Right atrium auricular region (tissue), 2 donors: Measurements from ENCODE around the gene TUBA1C. TPM values are rescaled to one million over a fixed set of nuclear protein-coding genes. Genes with fewer than 3 reads are reported as not detected.

ENCODE experiments used
- DNase-seq: peaks from one replicate; pipeline ENCODE4 v3.0.0-alpha.2; 2019; ENCODE audit warnings: low spot score
- H3K27ac ChIP-seq, 2 donors: fragments of 200-600 bp; sonication (generic); 1 replicate in 1 of 2; 2 replicates in 1 of 2; pipeline ENCODE4 v1.5.1; 2016 to 2019
- H3K27me3 ChIP-seq, 2 donors: fragments of 200-600 bp; sonication (generic); one replicate each; pipeline versions ENCODE4 v1.5.1 to v1.6.0; 2017 to 2019
- H3K36me3 ChIP-seq: fragments of 200-600 bp; sonication (generic); one replicate; pipeline ENCODE4 v1.5.1; 2016
- H3K4me1 ChIP-seq, 2 donors: fragments of 200-600 bp; sonication (generic); one replicate each; pipeline versions ENCODE4 v1.5.1 to v1.6.0; 2017 to 2019
- H3K4me3 ChIP-seq, 2 donors: fragments of 200-600 bp; sonication (generic); 1 replicate in 1 of 2; 2 replicates in 1 of 2; pipeline ENCODE4 v1.5.1; 2017 to 2019; ENCODE audit warnings: mild to moderate bottlenecking in 1 of 2, moderate library complexity in 1 of 2
- H3K9me3 ChIP-seq, 2 donors: fragments of 200-600 bp; sonication (generic); one replicate each; pipeline ENCODE4 v1.5.1; 2019
- total RNA-seq, 2 donors: library from RNA; depleted of rRNA; stranded (reverse); fragments of >200 nt; gene quantifications; one replicate each; pipeline ENCODE4 v1.1.0, GENCODE V29; 2016
- TF ChIP-seq, protein P1 (sequence below), 2 donors: fragments of 200-600 bp; sonication (generic); IDR thresholded peaks; one replicate each; pipeline ENCODE4 v1.5.1; 2019; ENCODE audit warnings: antibody characterized with exemption in 2 of 2

Gene TUBA1C
- total RNA-seq, 2 donors from 2014 or later, result 64.4 to 145 TPM

DNA sequence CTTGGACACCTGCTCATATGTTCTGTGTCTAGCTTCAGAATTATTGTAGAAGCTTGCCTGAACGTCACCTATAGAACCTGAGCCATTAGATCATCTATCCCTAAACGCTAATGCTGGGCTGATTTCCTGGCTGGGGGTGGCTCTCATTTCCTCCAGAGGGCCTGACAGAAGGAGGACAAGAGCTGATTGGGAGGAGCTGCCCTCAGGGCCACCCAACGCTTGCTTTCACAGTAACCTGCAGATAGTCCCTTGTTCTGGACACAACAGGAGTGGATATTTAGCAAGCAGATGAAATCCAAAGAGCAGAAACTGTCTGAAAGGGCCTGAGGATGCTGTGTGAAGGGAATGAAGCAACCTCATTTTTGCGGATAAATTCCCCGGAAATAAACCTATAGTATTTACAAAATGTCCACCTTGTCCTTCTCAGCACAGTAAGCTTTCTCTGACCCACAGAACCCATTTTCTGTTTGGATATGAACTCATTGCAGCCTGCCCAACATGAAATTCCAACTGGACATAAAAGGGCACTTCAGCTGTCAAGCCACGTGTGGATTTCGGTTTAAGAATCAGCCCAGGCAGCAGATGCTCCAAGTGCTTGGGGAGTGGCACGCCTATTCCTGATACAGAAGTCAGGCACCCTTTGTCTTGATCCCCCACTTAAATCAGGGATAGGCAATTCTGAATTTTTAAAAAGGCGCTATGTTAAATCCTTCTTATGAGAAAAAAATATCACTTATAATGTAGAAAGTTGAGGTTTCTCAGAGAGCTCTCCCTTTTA lies 32.8 kb upstream of the TUBA1C start:
- H3K27me3 ChIP-seq, result no peaks in the 10 kb centered on the region
- H3K9me3 ChIP-seq, result no peaks in the 10 kb centered on the region
- no peak for DNase-seq
- H3K4me3 ChIP-seq, result no peak overlapping the region
- H3K27ac ChIP-seq, result peak overlapping the region; percentile 88 to 91
- H3K4me1 ChIP-seq, result peaks cover 0 to 24% of the 10 kb centered on the region in 2 donors
- TF ChIP-seq, protein P1, sequence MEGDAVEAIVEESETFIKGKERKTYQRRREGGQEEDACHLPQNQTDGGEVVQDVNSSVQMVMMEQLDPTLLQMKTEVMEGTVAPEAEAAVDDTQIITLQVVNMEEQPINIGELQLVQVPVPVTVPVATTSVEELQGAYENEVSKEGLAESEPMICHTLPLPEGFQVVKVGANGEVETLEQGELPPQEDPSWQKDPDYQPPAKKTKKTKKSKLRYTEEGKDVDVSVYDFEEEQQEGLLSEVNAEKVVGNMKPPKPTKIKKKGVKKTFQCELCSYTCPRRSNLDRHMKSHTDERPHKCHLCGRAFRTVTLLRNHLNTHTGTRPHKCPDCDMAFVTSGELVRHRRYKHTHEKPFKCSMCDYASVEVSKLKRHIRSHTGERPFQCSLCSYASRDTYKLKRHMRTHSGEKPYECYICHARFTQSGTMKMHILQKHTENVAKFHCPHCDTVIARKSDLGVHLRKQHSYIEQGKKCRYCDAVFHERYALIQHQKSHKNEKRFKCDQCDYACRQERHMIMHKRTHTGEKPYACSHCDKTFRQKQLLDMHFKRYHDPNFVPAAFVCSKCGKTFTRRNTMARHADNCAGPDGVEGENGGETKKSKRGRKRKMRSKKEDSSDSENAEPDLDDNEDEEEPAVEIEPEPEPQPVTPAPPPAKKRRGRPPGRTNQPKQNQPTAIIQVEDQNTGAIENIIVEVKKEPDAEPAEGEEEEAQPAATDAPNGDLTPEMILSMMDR (IDR thresholded peaks at IDR 0.05), result no peak
- no peaks in the 10 kb centered on the region for H3K36me3 ChIP-seq

DNA sequence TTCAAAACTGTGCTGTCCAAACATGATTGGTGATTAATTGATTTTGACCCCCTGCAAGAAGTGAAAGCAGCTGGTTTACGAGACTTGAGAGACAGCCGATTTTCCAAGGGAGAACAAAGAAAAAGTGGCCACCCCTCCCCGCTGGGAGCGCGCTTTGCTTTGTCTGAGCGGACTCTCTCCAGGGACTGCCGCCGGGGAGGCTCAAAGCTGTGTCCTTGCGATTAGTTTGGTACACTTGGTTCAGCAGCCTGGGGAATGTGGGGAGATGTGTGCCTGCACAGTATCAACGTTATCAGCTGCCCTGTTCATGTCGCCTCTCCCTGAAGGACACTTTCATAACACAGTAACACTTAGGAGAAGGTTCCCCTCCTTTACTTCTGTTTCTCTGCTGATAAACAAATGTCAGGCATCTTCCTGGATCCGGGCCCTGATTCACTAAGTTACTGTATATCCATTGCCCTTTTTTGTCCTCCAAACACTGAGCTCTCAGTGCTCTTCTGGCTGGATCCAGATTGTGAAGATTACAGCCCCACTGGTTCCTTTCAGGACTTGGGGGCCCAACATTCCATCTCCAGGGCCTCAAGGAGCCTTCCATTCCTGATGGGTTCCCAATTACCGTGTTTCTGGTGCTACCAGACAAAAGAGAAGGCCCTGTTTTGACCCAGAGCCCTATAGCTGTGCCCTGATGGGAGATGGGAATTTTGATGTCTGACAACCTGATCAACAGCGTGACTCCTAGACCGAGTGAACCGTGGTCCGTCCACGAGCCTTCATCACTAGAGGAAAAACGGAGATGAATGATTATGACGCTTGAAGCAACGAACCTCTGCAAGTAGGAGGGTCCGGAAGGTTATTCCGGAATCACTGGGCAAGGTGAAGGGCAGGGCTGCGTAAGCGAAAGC lies 31.7 kb upstream of the TUBA1C start:
- TF ChIP-seq, protein P1 (IDR thresholded peaks at IDR 0.05), result no peak
- Histone ChIP-seq H3K27me3 (no peaks in the 10 kb centered on the region), H3K4me1 (peaks cover 0 to 24% of the 10 kb centered on the region in 2 donors), H3K4me3 (peak overlapping the region in 1 of 2 donors; percentile 18), H3K36me3 (no peaks in the 10 kb centered on the region), H3K27ac (peak overlapping the region; percentile 88 to 91), H3K9me3 (no peaks in the 10 kb centered on the region)
- peak; percentile 74 for DNase-seq

DNA sequence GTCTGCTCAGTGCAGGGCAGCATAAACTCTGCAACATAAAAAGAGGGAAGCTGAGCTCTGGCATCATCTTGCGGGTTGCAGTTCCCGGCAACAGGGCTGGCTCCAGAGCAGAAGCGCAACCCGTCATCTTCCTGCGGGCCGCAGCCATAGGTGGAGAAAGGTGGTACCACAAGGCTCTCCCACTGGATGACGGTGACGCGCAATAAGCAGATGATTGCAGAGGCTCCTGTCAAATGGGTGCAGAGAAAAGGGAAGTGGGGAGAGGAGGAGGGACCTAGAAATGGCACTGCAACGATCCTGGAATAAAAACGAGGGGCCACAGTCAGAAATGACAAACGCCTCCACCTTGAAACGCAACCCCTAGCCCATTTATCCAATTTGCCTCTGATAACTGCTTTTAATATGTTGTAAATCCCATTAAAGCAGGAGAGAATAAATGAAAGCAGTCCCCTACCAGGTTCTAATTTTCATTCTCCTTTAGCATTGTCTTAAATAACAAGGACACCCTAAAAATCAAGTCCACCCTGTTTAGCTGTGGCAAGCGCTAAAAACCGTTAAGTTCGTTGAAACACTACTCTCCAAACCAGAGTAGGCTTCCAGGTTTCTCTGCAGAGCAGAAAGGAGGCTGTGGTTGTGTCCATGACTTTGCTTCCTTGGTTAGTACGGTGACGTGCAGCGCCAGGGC lies 30.9 kb upstream of the TUBA1C start:
- no peaks in the 10 kb centered on the region for H3K27me3 ChIP-seq
- H3K9me3 ChIP-seq, result no peaks in the 10 kb centered on the region

DNA sequence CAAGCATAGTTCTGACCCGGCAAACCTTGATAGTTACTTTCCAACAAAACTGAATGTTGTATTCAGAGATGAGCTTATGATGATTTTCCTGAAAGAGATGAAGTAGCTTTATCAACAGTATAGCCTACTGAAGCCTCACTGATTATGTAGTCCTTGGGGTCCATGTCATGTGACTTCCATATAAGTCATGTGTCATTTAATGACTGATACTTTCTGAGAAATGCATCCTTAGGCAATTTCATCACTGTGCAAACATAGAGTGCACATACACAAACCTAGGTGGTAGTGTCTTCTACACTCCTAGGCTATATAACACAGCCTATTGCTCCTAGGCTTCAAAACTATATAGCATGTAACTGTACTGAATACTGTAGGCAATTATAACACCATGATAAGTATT lies 28.5 kb upstream of the TUBA1C start:
- H3K4me1 ChIP-seq, result peaks cover 0 to 24% of the 10 kb centered on the region in 2 donors
- no peaks in the 10 kb centered on the region for H3K9me3 ChIP-seq
- TF ChIP-seq, protein P1 (IDR thresholded peaks at IDR 0.05), result no peak
- no peaks in the 10 kb centered on the region for H3K36me3 ChIP-seq
- H3K4me3 ChIP-seq, result no peak overlapping the region
- no peak overlapping the region for H3K27ac ChIP-seq
- H3K27me3 ChIP-seq, result no peaks in the 10 kb centered on the region
- DNase-seq, result no peak

More for the DNA sequence above, 30.9 kb upstream of the TUBA1C start:
- H3K4me1 ChIP-seq, result peaks cover 0 to 24% of the 10 kb centered on the region in 2 donors
- TF ChIP-seq, protein P1 (IDR thresholded peaks at IDR 0.05), result no peak
- peak overlapping the region; percentile 88 to 91 for H3K27ac ChIP-seq
- DNase-seq, result peak; percentile 70
- peak overlapping the region in 1 of 2 donors; percentile 53 for H3K4me3 ChIP-seq
- H3K36me3 ChIP-seq, result no peaks in the 10 kb centered on the region

DNA sequence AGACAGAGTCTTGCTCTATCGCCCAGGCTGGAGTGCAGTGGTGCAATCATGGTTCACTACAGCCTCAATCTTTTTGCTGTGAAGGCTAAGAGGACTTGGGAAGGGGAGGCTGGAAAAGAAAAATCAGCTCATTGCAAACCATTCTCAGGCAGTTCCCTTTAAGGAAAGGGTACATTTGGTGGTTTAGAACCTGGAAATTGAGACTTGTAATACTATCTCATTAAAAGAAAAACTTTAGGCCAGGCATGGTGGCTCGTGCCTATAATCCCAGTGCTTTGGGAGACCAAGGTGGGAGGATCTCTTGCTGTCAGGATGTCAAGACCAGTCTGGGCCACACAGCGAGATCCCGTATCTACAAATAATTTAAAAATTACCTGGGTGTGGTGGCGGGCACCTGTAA lies 21.3 kb upstream of the TUBA1C start:
- TF ChIP-seq, protein P1 (IDR thresholded peaks at IDR 0.05), result no peak
- Histone ChIP-seq H3K27ac (no peak overlapping the region), H3K36me3 (no peaks in the 10 kb centered on the region), H3K4me3 (no peak overlapping the region), H3K27me3 (no peaks in the 10 kb centered on the region), H3K4me1 (no peaks in the 10 kb centered on the region), H3K9me3 (no peaks in the 10 kb centered on the region)
- no peak for DNase-seq
